Colonic mucosa (tissue), 4 donors: ENCODE measurements around the gene HOXB3. TPM values are rescaled to one million over a fixed set of nuclear protein-coding genes. Genes with fewer than 3 reads are reported as not detected.

ENCODE experiments used
- DNase-seq: peaks from one replicate; pipeline ENCODE4 v3.0.0-alpha.2; 2020
- H3K27ac ChIP-seq: fragments of 200-600 bp; one replicate; pipeline ENCODE4 v1.8.0; 2021
- H3K27me3 ChIP-seq: fragments of 200-600 bp; one replicate; pipeline ENCODE4 v1.8.0; 2021
- H3K36me3 ChIP-seq: fragments of 200-600 bp; one replicate; pipeline ENCODE4 v1.8.0; 2021
- H3K4me1 ChIP-seq: fragments of 200-600 bp; one replicate; pipeline ENCODE4 v1.8.0; 2021; ENCODE audit warnings: mild to moderate bottlenecking
- H3K4me3 ChIP-seq: fragments of 200-600 bp; one replicate; pipeline ENCODE4 v1.8.0; 2021
- H3K9ac ChIP-seq, 2 donors: one replicate each; pipeline ENCODE4 v1.7.0; 2013; ENCODE audit warnings: control low read depth in 2 of 2, low read depth in 2 of 2, low read length in 2 of 2
- H3K9me3 ChIP-seq: fragments of 200-600 bp; one replicate; pipeline ENCODE4 v1.8.0; 2021
- CTCF ChIP-seq: fragments of 200-600 bp; IDR thresholded peaks from one replicate; pipeline ENCODE4 v1.8.0; 2022; ENCODE audit warnings: antibody characterized with exemption, mild to moderate bottlenecking
- intact Hi-C: fragments of 100-400 bp; cut with DNase I; formaldehyde crosslinking; loops from one replicate; pipeline ENCODE4 v1.14.1; 2022
- total RNA-seq, 2 donors: library from RNA; stranded (reverse); fragmentation: NEBNext Ultra II Directional in 1 of 2; extraction: Animal tissue kit (Norgen Biotek cat#: 25700) in 1 of 2; gene quantifications; one replicate each; pipeline ENCODE4 v1.2.1, GENCODE V29; 2021
- donor health status: healthy.
- donor health status: DM: no; HTN: no; CAD: no.
- donor health status: DM: no; HTN: no; CAD: no.

Gene HOXB3
- total RNA-seq, 2 donors from 2014 or later: 17.4 to 31.8 TPM

- H3K4me1 ChIP-seq: peaks cover 21% of the 10 kb centered on the region
- H3K27ac ChIP-seq: peak overlapping the region; percentile 13
- no peaks in the 10 kb centered on the region for H3K27me3 ChIP-seq
- DNase-seq: no peak
- peak overlapping the region; percentile 48 to 61 for H3K9ac ChIP-seq
- intact Hi-C loops: no loop called here
- no peaks in the 10 kb centered on the region for H3K9me3 ChIP-seq
- TF ChIP-seq CTCF: no peak
- H3K4me3 ChIP-seq: peak overlapping the region; percentile 14
- no peaks in the 10 kb centered on the region for H3K36me3 ChIP-seq
Observed at GRCh38 chr17:48564188-48565021, 25.6 kb downstream of the HOXB3 start.

GRCh38 chr17:48563867-48564187, 26.2 kb downstream of the HOXB3 start:
- Histone ChIP-seq H3K27me3 (no peaks in the 10 kb centered on the region), H3K4me1 (peaks cover 21% of the 10 kb centered on the region), H3K9me3 (no peaks in the 10 kb centered on the region), H3K27ac (peak overlapping the region; percentile 13), H3K36me3 (no peaks in the 10 kb centered on the region), H3K9ac (peak overlapping the region in 1 of 2 donors; percentile 61), H3K4me3 (peak overlapping the region; percentile 14)
- TF ChIP-seq CTCF: no peak
- intact Hi-C loops: no loop called here
- no peak for DNase-seq

- Histone ChIP-seq H3K9ac (no peak overlapping the region), H3K27me3 (no peaks in the 10 kb centered on the region), H3K27ac (peak overlapping the region; percentile 13), H3K4me3 (no peak overlapping the region), H3K36me3 (no peaks in the 10 kb centered on the region), H3K4me1 (peaks cover 19% of the 10 kb centered on the region), H3K9me3 (no peaks in the 10 kb centered on the region)
- intact Hi-C loops: no loop called here
- TF ChIP-seq CTCF: no peak
- no peak for DNase-seq
Observed at GRCh38 chr17:48563385-48563838, 26.6 kb downstream of the HOXB3 start.

DNA sequence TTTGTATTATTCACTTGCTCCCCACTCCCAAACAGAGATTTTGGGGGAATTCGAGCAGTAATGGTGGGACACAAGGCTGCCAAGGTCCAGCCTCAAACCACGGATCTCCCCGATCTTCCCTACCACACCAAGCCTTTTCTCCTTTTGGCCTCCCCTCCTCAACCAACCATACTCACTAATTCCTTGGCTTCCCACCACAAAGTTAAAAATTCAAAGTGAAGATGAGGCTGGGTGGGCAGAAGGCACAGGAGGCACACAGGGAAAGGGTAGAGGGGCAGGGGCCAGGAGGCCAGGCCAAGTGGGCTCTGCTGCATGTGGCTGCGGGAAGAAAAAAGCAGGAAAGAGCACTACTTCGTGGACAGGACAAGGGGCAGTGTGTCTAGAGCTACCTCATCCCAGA, 27.1 kb downstream of the HOXB3 start:
- no peak overlapping the region for H3K9ac ChIP-seq
- intact Hi-C loops: no loop called here
- no peak for DNase-seq
- no peak for TF ChIP-seq CTCF
- H3K36me3 ChIP-seq: no peaks in the 10 kb centered on the region
- no peaks in the 10 kb centered on the region for H3K9me3 ChIP-seq
- H3K4me1 ChIP-seq: peaks cover 15% of the 10 kb centered on the region
- no peak overlapping the region for H3K4me3 ChIP-seq
- no peaks in the 10 kb centered on the region for H3K27me3 ChIP-seq
- H3K27ac ChIP-seq: no peak overlapping the region

DNA sequence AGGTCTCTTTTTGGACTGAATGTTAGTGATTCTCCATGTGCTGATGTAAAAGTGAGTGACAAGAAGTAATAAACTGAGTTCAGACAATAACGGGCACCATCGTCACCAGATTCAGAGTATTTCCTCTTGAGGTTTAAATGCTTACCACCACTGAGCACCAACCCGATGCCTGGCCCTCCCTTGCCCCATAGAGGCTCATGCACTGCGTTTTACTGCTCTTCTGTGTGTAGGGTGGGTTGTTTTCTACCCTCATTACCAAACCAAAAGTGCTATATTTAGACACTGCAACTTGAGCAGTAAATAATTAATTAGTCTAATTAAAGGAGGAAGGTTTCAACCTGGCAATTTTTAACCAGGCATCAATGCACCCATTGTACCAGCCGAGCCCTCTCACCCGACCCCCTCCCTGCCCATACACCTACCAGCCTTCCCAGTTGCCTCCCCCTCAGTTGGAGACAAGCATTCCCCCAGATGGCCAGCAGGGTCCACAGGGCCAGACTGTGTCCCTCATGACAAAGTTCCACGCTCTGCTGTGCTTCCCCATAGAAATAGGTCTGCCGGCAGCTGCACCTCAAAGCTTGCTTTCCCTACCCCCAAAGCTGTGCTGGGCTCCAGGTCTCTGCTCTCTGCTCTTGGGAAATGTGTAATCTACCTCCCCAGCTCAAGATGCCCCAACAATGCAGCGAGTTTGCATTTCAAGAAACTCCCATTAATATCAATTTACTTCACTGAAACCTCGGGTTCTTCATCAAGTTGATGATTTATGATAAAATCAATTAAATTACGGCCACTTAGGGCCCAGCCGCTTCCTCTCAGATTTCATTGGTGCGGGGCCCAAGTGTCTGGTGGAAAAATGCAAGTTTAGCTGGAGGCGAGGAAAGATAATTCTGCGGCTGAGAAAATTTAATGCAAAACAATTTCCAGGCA, 27.9 kb downstream of the HOXB3 start:
- no peak for TF ChIP-seq CTCF
- Histone ChIP-seq H3K9me3 (no peaks in the 10 kb centered on the region), H3K36me3 (no peaks in the 10 kb centered on the region), H3K4me1 (peaks cover 12% of the 10 kb centered on the region), H3K27me3 (no peaks in the 10 kb centered on the region), H3K4me3 (no peak overlapping the region), H3K9ac (no peak overlapping the region), H3K27ac (peak overlapping the region; percentile 59)
- DNase-seq: no peak
- intact Hi-C loops: no loop called here
